ENCODE data around the gene WDR89.
"Not testable (repeated sequence)": the region's sequence is repeated elsewhere in the genome, so short reads cannot be mapped to it uniquely, and the experiment has no call there.

Gene WDR89

GRCh38 chr14:63641473-63642228 lies at the start of gene WDR89:
TSS of gene WDR89 (minus strand) at chr14:63641871. CDS start at chr14:63599942, 41,929 bp downstream.
- peak; percentile 99 for DNase-seq (ENCODE audit: low read depth, low spot score)

- no peak for DNase-seq (ENCODE audit: low read depth, low spot score)
Observed at GRCh38 chr14:63689132-63689531, 47.5 kb upstream of the WDR89 start.

- no peak for DNase-seq (ENCODE audit: low read depth, low spot score)
Observed at GRCh38 chr14:63686926-63687325, 45.3 kb upstream of the WDR89 start.

GRCh38 chr14:63685401-63685800 lies 43.7 kb upstream of the WDR89 start:
- DNase-seq (ENCODE audit: low read depth, low spot score), result no peak

- DNase-seq (ENCODE audit: low read depth, low spot score), result no peak
Observed at GRCh38 chr14:63682727-63683593, 41.3 kb upstream of the WDR89 start.

- DNase-seq (ENCODE audit: low read depth, low spot score), result no peak
Observed at GRCh38 chr14:63678536-63678935, 36.9 kb upstream of the WDR89 start.

GRCh38 chr14:63677891-63678379 lies 36.3 kb upstream of the WDR89 start:
- DNase-seq (ENCODE audit: low read depth, low spot score), result no peak

- DNase-seq (ENCODE audit: low read depth, low spot score), result no peak
Observed at GRCh38 chr14:63676615-63677014, 34.9 kb upstream of the WDR89 start.

- no peak for DNase-seq (ENCODE audit: low read depth, low spot score)
Observed at GRCh38 chr14:63673886-63674497, 32.3 kb upstream of the WDR89 start.

GRCh38 chr14:63673255-63673654 lies 31.6 kb upstream of the WDR89 start:
- no peak for DNase-seq (ENCODE audit: low read depth, low spot score)

- DNase-seq (ENCODE audit: low read depth, low spot score), result no peak
Observed at GRCh38 chr14:63672417-63673180, 30.9 kb upstream of the WDR89 start.

GRCh38 chr14:63671987-63672386 lies 30.3 kb upstream of the WDR89 start:
- no peak for DNase-seq (ENCODE audit: low read depth, low spot score)

GRCh38 chr14:63670692-63671091 lies 29.0 kb upstream of the WDR89 start:
- DNase-seq (ENCODE audit: low read depth, low spot score), result no peak

GRCh38 chr14:63666335-63666734 lies 24.7 kb upstream of the WDR89 start:
- no peak for DNase-seq (ENCODE audit: low read depth, low spot score)

- no peak for DNase-seq (ENCODE audit: low read depth, low spot score)
Observed at GRCh38 chr14:63663428-63664341, 22.0 kb upstream of the WDR89 start.

GRCh38 chr14:63662776-63663175 lies 21.1 kb upstream of the WDR89 start:
- DNase-seq (ENCODE audit: low read depth, low spot score), result no peak

GRCh38 chr14:63661881-63662280 lies 20.2 kb upstream of the WDR89 start:
- DNase-seq (ENCODE audit: low read depth, low spot score), result not testable (repeated sequence)

GRCh38 chr14:63659726-63660125 lies 18.1 kb upstream of the WDR89 start:
- no peak for DNase-seq (ENCODE audit: low read depth, low spot score)

- DNase-seq (ENCODE audit: low read depth, low spot score), result no peak
Observed at GRCh38 chr14:63656194-63656593, 14.5 kb upstream of the WDR89 start.

GRCh38 chr14:63654936-63655335 lies 13.3 kb upstream of the WDR89 start:
- DNase-seq (ENCODE audit: low read depth, low spot score), result no peak
